Gastroesophageal sphincter (tissue), 3 donors: Measurements from ENCODE around the gene RPL29.

Experiments
- CTCF ChIP-seq, 4 experiments: fragments of 200-600 bp in 2 of 4; fragments of 450-650 bp in 2 of 4; sonication (generic) in 1 of 4; IDR thresholded peaks; one replicate each; pipeline ENCODE4 v1.5.1; 2017 to 2019; ENCODE audit warnings: antibody characterized with exemption in 4 of 4, mild to moderate bottlenecking in 2 of 4, moderate library complexity in 2 of 4
- EP300 ChIP-seq: sonication (generic); formaldehyde crosslinking; IDR thresholded peaks from one replicate; pipeline ENCODE4 v1.6.1; 2017; ENCODE audit warnings: antibody characterized with exemption, mild to moderate bottlenecking
- POLR2A ChIP-seq, 2 donors: fragments of 450-650 bp; IDR thresholded peaks; one replicate each; pipeline ENCODE4 v1.6.1; 2017; ENCODE audit warnings: antibody characterized with exemption in 2 of 2, mild to moderate bottlenecking in 2 of 2, moderate library complexity in 1 of 2
- POLR2AphosphoS5 ChIP-seq: sonication (generic); formaldehyde crosslinking; IDR thresholded peaks from one replicate; pipeline ENCODE4 v1.6.1; 2017; ENCODE audit warnings: antibody characterized with exemption

- TF ChIP-seq CTCF (IDR thresholded peaks at IDR 0.05) (no peak), POLR2A (IDR thresholded peaks at IDR 0.05) (no peak), POLR2AphosphoS5 (no peak), EP300 (no peak)
Observed at GRCh38 chr3:51997935-51998596, 2.4 kb upstream of the RPL29 start.
